B cell (primary cell): Measurements from ENCODE around the gene ST3GAL3.

ENCODE experiments used
- EZH2 ChIP-seq: IDR thresholded peaks from 2 replicates; pipeline ENCODE4 v1.6.1; 2012; ENCODE audit warnings: borderline replicate concordance, low read depth, mild to moderate bottlenecking, moderate library complexity, low read length; ENCODE audit not compliant: insufficient read depth, poor library complexity, severe bottlenecking
- TF ChIP-seq, protein P1 (sequence below): fragments of 200-600 bp; IDR thresholded peaks from one replicate; pipeline ENCODE4 v1.8.0; 2022; ENCODE audit warnings: antibody characterized with exemption, mild to moderate bottlenecking

DNA sequence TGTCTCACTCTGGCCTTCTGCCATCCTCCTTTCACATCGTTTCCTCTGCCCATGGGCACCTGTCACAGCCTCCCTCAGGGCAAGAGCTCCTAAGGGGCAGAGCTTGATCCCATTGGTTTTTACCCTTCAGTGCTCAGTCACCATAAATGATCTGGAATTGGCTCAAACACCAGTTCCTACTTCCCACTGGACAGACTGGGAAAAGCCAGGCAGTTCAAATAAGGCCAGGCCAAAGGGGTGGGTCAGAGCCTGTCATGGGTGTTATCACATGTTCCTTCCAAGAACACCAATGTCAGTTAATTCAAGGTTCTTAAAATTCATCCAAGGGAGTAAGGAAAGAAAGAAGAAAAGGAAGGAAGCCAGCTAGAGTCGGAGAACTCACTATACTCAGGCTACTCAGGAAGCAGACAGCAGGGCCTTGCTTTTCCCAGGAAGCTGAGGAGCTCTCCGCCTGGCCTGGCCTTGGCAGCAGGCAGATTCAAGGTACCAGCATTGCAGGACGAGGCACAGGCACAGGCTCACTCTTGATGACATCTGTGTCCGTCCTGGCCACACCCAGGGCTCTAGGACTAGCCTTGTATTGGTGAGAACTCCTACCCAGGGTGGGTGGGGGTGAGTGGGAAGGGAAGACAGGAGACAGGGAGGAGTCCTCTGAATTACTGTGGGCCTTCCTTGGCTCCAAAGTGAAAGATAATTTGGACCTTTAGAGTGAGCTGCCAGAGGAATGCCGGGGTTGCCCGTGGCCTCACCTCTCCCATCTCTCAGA lies 194.0 kb downstream of the ST3GAL3 start:
- TF ChIP-seq, protein P1, sequence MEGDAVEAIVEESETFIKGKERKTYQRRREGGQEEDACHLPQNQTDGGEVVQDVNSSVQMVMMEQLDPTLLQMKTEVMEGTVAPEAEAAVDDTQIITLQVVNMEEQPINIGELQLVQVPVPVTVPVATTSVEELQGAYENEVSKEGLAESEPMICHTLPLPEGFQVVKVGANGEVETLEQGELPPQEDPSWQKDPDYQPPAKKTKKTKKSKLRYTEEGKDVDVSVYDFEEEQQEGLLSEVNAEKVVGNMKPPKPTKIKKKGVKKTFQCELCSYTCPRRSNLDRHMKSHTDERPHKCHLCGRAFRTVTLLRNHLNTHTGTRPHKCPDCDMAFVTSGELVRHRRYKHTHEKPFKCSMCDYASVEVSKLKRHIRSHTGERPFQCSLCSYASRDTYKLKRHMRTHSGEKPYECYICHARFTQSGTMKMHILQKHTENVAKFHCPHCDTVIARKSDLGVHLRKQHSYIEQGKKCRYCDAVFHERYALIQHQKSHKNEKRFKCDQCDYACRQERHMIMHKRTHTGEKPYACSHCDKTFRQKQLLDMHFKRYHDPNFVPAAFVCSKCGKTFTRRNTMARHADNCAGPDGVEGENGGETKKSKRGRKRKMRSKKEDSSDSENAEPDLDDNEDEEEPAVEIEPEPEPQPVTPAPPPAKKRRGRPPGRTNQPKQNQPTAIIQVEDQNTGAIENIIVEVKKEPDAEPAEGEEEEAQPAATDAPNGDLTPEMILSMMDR = no peak
- TF ChIP-seq EZH2 = no peak
